GM19395 (cell line): ENCODE data around the gene LRRC32.

Experiments
- ATAC-seq: cut with Tn5 transposase; IDR thresholded peaks from one replicate; pipeline ENCODE4 v1.9.1; 2021; ENCODE audit warnings: mild to moderate bottlenecking, moderate library complexity; ENCODE audit not compliant: unreplicated experiment

Gene LRRC32

GRCh38 chr11:76699451-76700091, 29.0 kb upstream of the LRRC32 start:
- no peak for ATAC-seq

GRCh38 chr11:76698321-76699043, 27.9 kb upstream of the LRRC32 start:
- no peak for ATAC-seq

DNA sequence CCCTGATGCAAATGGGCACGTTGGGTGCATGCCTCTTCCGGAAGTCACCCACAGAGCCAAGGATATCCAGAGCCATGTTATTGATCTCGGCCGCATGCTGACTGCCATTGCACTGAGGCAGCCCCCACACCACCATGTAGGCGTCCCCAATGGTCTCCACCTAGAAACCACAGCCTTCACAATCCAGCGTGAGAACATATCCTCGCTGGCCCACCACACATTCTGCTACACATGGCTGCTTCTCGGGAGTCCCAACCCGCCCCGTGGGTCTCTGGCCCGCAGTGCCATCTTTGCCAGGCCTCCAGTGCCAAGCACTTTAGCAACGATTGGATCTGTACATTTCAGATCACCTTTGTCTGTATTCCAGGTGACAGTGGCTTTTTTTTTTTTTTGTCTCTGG, 26.2 kb upstream of the LRRC32 start:
- ATAC-seq = no peak

GRCh38 chr11:76695771-76696170, 25.2 kb upstream of the LRRC32 start:
- no peak for ATAC-seq

GRCh38 chr11:76695133-76695532, 24.6 kb upstream of the LRRC32 start:
- no peak for ATAC-seq

- no peak for ATAC-seq
These were observed 24.1 kb upstream of the LRRC32 start for GRCh38 chr11:76694664-76695063.

- ATAC-seq = no peak
These were observed 23.3 kb upstream of the LRRC32 start for GRCh38 chr11:76693806-76694205.

DNA sequence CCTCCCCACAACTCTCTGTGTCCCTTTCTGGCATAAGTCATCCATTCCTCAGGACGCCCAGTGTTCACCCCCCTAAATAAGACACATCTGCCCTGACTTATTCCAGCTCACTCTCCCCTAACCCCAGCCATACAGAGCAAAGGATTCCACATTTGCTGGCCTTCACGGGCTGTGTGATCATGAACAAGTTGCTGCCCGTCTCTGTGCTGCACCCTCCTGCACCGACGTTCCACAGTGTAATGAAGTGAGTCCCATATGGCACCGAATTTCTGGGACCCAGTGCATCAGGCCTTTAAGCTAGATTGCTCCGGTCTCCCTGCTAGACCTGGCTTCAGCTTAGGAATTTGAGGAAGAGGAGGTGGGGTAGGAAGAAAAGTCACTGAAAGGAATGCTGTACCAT, 22.4 kb upstream of the LRRC32 start:
- no peak for ATAC-seq

- ATAC-seq = no peak
These were observed 21.1 kb upstream of the LRRC32 start for GRCh38 chr11:76691655-76692054.

GRCh38 chr11:76690736-76691135, 20.2 kb upstream of the LRRC32 start:
- no peak for ATAC-seq

- no peak for ATAC-seq
These were observed 19.0 kb upstream of the LRRC32 start for GRCh38 chr11:76689313-76690260.

GRCh38 chr11:76688146-76688545, 17.6 kb upstream of the LRRC32 start:
- no peak for ATAC-seq

DNA sequence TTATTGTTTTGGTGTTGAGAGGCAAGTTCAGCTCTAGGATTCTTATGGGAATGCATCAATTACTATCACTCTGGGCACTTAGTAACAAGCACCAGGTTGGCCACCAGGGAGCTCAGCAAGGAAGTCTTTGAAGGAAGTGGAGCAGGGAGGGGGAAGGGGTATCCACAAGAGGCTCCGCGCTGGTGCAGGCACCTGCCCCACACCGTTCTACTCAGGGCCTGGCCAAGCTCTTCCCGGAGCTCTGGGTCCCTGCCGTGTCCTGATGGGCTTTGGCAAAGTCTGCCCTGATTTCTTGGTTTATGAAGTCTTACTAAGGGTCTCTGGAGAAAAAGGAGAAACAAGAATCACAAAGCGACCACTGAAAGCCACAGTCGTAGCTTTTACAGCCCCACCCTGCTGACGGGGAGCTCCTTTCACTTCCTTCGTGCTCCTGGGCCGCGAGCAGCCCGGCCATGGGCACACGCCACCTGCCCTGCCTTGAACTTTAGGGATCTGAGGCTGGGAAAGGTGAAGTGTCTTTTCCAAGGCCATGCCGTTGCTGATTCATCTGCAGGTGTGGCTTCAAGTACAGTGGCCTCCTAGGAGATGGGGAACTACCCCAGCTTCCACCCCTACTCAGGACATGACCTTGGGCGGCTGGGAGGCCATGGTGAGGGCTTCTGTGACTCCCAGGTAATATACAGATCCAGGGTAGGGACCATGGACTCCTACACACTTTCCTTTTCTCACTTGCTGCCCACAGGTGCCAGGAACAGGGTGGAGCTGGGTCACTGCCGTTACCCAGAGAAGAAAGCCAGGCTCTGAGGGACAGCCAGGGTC, 15.9 kb upstream of the LRRC32 start:
- peak; percentile 74 for ATAC-seq

GRCh38 chr11:76685831-76686230, 15.3 kb upstream of the LRRC32 start:
- no peak for ATAC-seq

DNA sequence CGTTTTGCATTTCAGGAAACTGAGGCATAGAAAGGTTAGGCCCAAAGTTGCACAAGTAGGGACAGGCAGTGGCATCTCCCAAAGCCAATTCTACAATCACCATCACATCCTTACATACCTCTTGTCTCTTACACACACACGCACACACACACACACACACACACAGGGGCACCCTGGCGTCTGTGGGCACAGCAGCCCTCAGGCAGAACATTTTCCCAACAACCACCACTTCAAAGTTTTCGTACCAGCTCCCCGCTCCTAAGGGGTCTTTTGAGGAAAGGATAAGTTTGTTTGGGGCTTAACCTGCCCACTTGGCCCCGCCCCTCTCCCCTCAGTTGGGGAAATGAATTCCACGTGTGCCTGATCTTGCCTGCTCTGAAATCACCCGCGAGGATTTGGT, 14.7 kb upstream of the LRRC32 start:
- no peak for ATAC-seq

GRCh38 chr11:76684516-76684915, 14.0 kb upstream of the LRRC32 start:
- ATAC-seq = no peak

DNA sequence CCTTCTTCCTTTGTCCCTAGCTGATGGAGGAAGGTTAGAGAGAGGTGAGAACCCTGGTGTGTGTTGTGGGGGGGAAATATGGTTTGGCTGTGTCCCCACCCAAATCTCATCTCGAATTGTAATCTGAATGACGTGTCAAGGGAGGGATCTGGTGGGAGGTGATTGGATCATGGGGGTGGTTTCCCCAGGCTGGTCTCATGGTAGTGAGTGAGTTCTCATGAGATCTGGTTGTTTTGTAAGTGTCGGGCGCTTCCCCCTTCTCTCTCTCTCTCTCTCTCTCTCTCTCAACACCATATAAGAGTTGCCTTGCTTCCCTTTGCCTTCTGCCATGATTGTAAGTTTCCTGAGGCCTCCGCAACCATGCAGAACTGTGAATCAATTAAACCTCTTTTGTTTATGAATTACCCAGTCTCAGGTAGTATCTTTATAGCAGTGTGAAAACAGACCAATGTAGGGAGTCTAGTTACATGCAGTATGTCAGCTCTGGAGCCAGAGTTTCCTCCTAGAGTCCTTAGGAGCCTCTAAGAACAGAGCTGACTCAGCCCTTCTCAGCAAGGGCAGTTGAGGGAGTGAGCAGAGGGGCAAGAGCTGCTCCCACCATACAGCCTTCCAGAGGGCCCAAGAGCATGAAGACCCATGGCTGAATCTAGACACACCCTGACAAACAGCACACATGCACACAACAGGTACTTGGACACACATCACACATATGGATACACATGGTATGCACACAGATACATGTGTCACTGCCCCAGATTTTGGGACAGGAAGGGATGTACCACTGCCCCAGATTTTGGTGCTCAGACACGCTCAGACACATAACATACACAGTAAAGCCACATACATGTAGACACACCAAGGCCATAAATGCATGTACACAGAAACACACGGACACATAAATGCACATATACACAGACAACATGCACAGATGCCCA, 12.9 kb upstream of the LRRC32 start:
- ATAC-seq = no peak

DNA sequence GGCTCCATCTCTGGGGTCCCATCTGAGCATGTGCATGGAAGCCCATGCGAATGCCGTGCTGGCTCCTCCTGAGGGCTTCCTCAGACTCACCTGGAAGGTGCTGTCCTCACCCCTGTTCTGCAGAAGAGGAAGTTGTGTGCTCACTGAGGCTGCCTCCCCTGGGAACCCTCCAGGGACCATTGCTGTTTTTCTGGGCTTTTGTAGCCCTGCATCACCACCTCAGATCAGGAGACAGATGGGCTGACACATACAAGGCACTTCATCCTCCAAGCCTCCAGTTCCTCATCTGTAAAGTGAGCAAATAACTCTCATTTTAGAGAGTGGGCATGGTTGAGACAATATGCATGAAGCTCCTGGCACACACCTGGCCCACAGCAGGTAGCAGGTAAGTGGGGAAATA, 12.1 kb upstream of the LRRC32 start:
- ATAC-seq = no peak

DNA sequence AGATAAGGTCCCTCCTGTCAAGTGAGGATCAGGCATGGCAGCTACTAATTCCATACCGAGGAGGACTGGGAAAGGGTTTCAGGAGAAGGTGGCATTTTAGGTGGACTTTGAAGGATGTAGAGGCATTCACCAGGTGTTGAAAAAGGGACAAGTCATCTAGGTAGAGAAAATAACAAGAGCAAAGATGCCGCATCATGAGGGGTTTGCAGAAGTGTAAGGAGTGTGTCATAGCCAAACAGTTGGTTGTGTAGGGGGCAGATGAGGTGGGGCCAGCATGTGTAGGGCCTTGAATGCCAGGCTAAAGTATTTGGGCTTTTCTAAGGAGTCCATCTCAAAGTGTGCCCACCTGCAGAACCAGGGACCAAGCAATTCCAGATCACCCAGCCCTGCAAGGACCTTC, 11.6 kb upstream of the LRRC32 start:
- ATAC-seq = no peak
